ENCODE results near the gene EIPR1.
A peak's percentile ranks its signal among the peaks of the same experiment; 100 is the strongest.
"Not testable (repeated sequence)": the region's sequence is repeated elsewhere in the genome, so short reads cannot be mapped to it uniquely, and the experiment has no call there.

The EIPR1 gene

DNA sequence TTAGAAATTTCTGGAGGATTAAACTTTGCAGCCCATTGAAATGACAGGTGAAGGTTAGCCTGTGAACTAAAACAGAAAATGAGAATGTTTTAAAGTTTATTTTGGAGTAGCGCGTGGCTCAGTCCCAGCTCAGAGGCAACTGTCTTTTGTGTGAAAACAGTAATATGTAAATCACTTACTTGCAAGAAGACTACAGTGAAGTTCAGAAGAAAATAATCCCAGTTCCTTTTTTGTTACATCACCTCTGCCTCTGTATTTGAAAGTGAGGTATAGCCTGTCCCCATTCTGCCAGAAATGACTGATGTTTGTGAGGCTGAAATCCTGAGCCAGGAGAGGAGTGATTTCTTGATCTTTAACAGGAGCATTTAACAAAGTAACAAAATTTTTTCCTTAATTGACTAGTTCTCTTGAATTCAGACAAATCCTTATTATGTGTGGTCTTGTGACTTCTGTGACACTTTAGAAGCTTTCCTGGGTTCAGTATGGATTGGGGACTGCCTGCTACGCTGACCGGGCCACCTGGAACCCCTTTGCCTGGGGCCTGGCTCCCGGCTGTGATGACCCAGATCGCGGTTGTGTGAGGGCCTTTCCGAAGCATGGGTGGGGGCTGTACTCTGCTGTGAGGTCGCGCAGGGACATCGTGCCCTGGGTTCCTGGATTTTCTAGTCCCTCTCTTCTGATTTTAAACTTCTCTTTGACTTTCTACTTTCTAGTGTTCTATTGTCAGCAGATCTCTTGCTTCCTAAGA is 26.1 kb upstream of the EIPR1 start:
- DNase-seq (ENCODE audit: low read depth in 3 of 3), result no peak

DNA sequence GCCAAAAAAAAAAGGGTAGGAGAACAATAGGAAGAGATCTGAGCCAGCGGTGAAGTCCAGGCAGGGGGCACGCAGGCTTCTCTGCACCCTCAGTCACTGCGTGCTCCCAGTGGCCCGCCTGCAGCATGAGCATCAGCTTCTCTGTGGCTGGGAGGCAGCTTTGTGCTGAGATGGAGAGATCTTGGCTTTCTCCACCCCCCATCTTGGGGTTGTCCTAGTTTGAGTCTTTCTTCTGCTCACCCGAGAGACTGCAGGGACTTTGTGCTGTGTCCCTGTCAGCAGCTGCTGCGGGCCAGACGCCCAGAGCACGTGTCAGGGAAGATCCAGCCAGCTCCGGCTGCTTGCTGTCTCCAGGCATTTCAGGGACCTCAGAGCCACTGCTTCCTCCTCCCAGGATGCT is 22.2 kb upstream of the EIPR1 start:
- DNase-seq (ENCODE audit: low read depth in 3 of 3), result no peak

GRCh38 chr2:3399381-3399780 is 21.8 kb upstream of the EIPR1 start:
- DNase-seq (ENCODE audit: low read depth in 3 of 3), result no peak

DNA sequence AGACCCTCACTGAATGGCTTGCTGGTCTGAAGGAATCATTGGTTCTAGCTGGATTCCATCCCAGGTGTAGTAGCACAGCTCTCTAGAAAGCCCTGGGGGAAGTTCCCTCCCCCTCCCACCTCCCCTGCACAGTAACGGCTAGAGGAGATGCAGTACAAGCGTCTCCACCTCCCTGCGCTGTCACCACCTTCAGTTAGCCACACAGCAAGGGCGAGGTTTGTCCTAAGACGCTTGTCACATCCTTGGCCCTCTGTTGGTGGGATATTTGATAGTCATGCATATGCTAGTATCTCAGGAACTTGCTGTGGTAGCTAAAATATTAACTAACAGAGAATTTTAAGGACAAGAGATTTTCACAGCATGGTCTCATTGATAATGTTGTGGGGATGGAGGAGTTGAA is 21.2 kb upstream of the EIPR1 start:
- no peak for DNase-seq (ENCODE audit: low read depth in 3 of 3)

- no peak for DNase-seq (ENCODE audit: low read depth in 3 of 3)
Measured at GRCh38 chr2:3396920-3397559, 19.4 kb upstream of the EIPR1 start.

DNA sequence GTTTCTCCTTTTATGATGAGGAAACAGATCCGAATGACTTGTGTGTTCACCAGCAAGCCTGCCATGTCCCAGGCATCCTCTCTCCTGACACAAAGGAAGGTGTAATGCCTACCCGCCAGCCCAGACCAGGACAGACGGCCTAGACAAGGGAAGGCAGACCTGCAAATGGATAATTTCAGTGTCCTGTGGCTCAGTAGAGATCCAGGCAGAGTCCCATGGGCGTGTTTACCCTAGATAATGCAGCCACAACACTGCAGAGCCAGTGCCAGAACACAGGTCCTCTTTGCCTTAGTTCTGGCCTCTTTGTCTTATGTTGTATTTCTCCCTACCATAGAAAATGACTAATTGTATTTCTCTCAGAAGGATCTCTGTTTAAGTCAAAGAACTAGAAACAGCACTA is 14.6 kb upstream of the EIPR1 start:
- DNase-seq (ENCODE audit: low read depth in 3 of 3), result no peak

- no peak for DNase-seq (ENCODE audit: low read depth in 3 of 3)
Measured at GRCh38 chr2:3390041-3390440, 12.4 kb upstream of the EIPR1 start.

GRCh38 chr2:3389193-3389592 is 11.6 kb upstream of the EIPR1 start:
- no peak for DNase-seq (ENCODE audit: low read depth in 3 of 3)

- DNase-seq (ENCODE audit: low read depth in 3 of 3), result no peak
Measured at GRCh38 chr2:3388412-3388738, 10.8 kb upstream of the EIPR1 start.

DNA sequence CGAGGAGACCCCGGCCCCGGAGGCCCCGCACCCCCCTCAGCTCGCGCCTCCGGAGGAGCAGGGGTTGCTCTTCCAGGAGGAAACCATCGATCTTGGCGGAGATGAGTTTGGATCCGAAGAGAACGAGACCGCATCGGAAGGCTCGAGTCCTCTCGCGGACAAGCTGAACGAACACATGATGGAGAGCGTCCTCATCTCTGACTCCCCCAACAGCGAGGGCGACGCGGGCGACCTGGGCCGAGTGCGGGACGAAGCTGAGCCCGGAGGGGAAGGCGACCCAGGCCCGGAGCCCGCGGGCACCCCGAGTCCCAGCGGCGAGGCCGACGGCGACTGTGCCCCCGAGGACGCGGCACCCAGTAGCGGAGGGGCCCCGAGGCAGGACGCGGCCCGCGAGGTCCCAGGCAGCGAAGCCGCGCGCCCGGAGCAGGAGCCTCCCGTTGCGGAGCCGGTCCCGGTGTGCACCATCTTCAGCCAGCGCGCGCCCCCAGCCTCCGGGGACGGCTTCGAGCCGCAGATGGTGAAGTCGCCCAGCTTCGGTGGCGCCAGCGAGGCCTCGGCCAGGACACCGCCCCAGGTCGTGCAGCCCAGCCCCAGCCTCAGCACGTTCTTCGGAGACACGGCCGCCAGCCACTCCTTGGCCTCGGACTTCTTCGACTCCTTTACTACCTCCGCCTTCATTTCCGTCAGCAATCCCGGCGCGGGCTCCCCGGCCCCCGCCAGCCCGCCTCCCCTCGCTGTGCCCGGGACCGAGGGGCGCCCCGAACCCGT is 10.2 kb upstream of the EIPR1 start:
- no peak for DNase-seq (ENCODE audit: low read depth in 3 of 3)

DNA sequence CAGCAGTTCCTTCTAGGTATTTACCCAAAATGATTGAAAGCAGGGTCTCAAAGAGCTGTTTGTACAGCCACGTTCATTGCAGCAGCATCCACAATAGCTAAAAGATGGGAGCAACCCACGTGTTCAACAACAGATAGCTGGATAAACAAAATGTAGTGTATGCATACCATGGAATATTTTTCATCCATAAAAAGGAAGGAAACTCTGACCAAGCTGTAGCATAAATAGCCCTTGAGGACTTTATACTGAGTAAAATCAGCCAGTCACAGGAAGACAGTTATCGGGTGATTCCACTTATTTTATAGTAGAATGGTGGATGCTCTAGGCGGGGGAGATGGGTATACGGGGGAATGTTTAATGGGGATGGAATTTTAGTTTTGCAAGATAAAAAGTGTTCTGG is 9.4 kb upstream of the EIPR1 start:
- no peak for DNase-seq (ENCODE audit: low read depth in 3 of 3)

GRCh38 chr2:3386448-3386958 is 8.9 kb upstream of the EIPR1 start:
- DNase-seq (ENCODE audit: low read depth in 3 of 3), result no peak

DNA sequence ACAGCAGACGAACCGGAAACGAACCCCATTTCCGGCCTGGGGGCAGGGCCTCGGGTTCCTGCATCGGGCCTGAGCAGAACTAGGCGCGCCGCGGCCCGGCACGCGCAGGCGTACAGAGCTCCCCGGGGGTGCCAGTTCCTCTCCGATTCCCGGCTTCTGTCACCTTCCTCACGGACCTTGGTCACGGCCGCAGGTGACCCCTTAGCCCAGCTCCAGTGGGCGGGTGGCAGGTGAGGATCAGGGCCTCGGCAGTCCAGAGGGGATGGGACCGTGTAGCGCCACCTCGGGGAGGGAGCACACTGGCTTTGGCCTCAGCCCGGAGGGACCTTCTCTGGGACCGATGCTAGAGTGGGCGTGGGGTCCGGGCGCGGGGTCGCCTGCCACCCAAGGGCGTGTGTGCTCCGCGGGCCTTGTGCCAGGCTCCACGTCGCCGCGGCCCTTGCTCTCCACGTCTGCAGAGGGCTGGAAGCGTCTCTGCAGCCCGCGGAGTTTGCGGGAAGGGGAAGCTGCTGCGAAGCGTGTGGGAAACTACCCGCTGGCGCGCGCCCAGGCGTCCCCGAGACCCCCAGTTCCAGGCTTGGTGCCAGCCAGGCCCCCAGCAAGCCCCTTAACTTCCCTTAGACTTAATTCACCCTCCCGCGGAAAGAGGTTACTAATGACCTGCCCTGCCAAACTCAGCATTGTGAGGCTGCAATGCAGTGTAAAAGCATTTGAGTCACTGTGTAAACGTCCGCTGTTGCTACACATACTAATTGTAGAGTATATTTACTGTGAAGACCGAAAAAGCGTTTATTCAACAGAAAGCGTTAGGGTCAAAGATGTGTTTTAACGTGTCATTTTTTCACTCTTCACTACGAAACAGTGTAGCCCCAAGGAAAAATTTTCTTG is 2.3 kb upstream of the EIPR1 start, which contains the start of gene TRAPPC12:
Gene TRAPPC12 (plus strand): TSS at position 48 of the 888 bp plus-strand sequence. CDS start 7,930 bp downstream, outside the sequence.
- peak; percentile 85 to 88 (median 88) for DNase-seq (ENCODE audit: low read depth in 3 of 3)

DNA sequence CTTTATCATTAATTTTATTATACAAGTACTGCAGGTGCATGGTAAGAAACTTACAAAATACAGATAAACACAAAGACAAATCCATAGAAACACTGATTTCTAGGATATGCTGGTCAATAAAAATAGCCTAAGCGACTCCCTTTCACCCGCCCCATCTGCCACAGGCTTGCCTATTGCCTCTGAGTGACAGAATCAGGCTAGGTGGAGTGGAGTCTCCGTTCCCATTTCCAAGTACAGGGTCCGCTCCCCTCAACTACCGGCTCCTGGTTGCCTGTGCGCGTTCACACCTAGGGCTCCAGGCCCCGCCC is 1.7 kb upstream of the EIPR1 start:
- no peak for DNase-seq (ENCODE audit: low read depth in 3 of 3)

- no peak for DNase-seq (ENCODE audit: low read depth in 3 of 3)
Measured at GRCh38 chr2:3377279-3377611, 373 bp downstream of the EIPR1 start.

GRCh38 chr2:3376821-3377220 is 797 bp downstream of the EIPR1 start:
- DNase-seq (ENCODE audit: low read depth in 3 of 3), result no peak

DNA sequence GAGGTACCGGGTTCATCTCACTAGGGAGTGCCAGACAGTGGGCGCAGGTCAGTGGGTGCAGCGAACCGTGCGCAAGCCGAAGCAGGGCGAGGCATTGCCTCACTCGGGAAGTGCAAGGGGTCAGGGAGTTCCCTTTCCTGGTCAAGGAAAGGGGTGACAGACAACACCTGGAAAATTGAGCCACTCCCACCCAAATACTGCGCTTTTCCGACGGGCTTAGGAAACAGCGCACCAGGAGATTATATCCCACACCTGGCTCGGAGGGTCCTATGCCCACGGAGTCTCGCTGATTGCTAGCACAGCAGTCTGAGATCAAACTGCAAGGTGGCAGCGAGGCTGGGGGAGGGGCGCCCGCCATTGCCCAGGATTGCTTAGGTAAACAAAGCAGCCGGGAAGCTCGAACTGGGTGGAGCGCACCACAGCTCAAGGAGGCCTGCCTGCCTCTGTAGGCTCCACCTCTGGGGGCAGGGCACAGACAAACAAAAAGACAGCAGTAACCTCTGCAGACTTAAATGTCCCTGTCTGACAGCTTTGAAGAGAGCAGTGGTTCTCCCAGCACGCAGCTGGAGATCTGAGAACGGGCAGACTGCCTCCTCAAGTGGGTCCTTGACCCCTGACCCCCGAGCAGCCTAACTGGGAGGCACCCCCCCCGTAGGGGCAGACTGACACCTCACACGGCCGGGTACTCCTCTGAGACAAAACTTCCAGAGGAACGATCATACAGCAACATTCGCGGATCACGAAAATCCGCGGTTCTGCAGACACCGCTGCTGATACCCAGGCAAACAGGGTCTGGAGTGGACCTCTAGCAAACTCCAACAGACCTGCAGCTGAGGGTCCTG is 8.1 kb downstream of the EIPR1 start:
- DNase-seq (ENCODE audit: low read depth in 3 of 3), result not testable (repeated sequence)

DNA sequence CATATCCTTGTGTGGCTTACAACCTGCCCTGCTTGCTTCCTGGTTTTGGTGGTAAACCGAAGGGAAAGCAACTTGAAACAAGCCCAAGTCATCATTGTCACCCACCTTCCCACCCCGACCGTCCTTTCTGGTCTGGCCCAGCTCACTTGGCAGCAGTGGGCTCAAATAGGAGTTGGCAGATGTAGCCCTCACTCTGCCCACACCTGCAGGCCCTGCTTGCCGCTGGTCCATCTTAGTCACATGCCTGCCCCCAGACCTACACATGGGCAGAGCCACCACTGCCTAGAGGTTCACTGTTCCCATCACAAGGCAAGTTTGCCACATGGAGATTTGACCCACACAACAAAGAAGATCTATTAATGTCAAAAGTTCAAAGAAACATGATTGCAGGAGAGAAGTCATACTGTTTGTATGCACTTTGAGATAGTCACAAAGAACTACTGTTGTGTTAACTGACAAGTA is 9.3 kb downstream of the EIPR1 start:
- DNase-seq (ENCODE audit: low read depth in 3 of 3), result no peak

DNA sequence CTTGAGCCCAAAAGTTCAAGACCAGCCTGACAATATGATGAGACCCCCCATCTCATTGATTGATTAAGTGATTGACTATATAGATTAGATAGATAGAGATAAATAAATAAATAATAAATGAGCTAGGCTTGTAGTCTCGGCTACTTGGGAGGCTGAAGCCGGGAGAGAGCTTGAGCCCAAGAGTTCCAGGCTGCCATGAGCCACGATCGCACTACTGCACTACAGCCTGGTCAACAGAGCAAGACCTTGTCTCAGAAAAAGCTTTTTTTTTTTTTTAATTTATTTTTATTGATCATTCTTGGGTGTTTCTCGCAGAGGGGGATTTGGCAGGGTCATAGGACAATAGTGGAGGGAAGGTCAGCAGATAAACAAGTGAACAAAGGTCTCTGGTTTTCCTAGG is 12.4 kb downstream of the EIPR1 start:
- DNase-seq (ENCODE audit: low read depth in 3 of 3), result no peak

DNA sequence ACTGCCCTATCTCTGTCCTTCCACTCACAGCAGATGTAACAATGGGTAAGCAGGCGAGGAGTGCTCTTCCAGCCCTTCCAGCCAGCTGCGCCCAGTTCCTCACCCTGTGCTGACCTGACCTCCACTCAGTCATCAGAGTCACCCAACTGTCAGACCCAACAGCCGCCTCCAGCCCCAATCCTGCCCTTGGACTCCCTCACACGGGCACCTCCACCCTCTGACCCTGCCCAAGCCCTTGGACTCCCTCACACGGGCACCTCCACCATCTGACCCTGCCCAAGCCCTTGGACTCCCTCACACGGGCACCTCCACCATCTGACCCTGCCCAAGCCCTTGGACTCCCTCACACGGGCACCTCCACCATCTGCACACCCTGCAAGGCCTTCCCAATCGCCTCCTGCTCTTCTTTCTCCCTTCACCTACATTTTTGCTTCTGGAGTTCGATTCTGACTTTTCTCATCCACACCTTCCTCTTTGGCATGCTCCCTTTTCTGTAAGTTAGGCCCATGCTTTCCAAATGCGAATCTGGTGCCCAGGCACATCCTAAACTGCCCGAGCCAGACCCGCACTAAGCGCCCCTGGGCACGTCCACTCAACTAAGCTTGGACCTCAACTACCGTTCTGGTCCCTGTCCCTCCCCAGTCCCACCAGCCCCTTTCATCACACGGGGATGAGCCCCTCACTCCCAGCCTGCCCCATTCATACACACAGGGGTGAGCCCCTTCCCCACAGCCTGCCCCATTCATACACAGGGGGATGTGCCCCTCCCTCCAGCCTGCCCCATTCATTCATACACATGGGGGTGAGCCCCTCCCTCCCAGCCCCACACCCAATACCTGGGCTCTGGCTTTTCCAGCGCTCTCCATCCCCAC is 15.9 kb downstream of the EIPR1 start:
- DNase-seq (ENCODE audit: low read depth in 3 of 3), result no peak
